Measurements from ENCODE around the gene OLA1.

OLA1 gene

GRCh38 chr2:174180165-174180724 lies 68.1 kb downstream of the OLA1 start:
- FAIRE-seq (no peak), DNase-seq (ENCODE audit: insufficient read length, low spot score) (no peak)
- TF ChIP-seq POLR2A (IDR thresholded peaks at IDR 0.05; ENCODE audit: low read depth, low read length): no peak

DNA sequence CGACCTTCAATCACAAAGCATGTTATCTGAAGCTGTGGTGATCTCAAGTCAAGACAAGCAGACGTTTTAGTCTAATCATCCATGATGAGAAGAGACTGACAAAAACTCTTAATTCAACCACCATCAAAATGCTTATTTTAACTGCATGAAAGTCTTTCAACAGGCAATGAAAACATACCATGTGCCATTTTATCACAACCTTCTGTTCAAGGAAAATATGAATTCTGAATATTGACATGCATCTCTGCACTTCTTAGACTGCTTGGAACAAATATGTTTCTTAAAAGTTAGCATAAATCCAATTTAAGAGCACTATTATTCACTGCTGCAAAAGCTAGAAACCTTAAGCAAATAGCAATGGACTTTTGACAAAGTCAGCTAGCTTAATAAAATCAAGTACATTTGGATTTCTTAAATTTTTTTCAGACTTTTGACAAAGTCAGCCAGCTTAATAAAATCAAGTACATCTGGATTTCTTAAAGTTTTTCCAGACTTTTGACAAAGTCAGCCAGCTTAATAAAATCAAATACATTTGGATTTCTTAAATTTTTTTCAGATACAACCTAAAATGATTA lies 70.9 kb downstream of the OLA1 start:
- FAIRE-seq (peak; percentile 38), DNase-seq (ENCODE audit: insufficient read length, low spot score) (no peak)
- no peak for TF ChIP-seq POLR2A (IDR thresholded peaks at IDR 0.05; ENCODE audit: low read depth, low read length)

- FAIRE-seq (peak; percentile 90), DNase-seq (ENCODE audit: insufficient read length, low spot score) (no peak)
- no peak for TF ChIP-seq POLR2A (IDR thresholded peaks at IDR 0.05; ENCODE audit: low read depth, low read length)
Observed at GRCh38 chr2:174176898-174177297, 71.4 kb downstream of the OLA1 start.

GRCh38 chr2:174174741-174175140 lies 73.6 kb downstream of the OLA1 start:
- FAIRE-seq (no peak), DNase-seq (ENCODE audit: insufficient read length, low spot score) (no peak)
- no peak for TF ChIP-seq POLR2A (IDR thresholded peaks at IDR 0.05; ENCODE audit: low read depth, low read length)

DNA sequence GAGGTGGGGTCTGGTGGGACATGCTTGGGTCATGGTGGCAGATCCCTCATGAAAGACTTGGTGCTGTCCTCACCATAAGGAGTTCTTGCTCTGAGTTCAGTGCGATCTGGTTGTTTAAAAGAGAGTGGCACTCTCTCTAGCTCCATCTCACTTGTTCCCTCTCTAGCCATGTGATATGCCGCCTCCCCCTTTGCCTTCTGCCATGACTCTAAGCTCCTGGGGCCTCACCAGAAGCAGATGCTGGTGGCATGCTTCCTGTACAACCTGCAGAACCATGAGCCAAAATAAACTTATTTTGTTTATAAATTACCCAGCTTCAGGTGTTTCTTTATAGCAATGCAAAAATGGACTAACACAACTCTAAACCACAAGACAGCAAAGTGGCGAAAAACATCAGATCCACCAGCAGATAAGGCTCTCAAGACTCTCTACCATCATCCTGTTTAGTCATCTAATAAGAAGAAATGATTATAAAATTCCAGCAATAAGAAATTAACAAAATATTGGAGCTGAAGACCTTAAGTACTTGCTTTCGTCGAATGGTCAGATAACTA lies 75.5 kb downstream of the OLA1 start:
- FAIRE-seq: no peak
- no peak for DNase-seq (ENCODE audit: insufficient read length, low spot score)
- no peak for TF ChIP-seq POLR2A (IDR thresholded peaks at IDR 0.05; ENCODE audit: low read depth, low read length)

DNA sequence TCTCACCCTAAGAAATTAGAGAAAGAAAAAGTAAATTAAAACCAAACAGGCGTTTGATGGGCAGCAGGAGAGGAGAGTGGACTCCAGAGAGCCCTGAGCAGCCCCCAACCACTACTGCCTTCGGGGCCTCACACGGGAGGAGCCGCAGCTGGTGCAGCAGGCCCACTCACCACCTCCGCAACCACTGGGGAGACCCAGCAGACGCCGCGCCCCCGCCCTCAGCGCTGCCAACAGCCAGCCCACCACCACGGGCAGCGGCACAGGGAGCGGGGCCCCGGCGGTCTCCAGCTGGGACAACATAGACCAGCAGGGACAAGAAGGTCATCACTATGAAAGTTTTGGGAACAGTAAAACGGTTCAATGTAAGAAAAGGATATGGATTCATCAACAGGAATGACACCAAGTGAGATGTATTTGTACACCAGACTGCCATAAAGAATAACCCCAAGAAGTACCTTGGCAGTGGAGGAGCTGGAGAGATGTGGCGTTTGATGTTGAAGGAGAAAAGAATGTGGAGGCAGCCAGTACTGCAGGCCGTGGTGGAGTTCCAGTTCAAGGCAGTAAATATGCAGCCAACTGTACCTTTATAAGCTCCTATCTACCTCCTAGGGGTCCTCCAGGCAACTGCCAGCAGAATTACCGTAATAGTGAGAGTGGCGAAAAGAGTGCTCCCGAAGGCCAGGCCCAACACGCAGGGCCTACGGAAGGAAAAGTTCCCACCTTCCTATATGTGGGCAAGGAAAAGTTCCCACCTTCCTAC lies 76.5 kb downstream of the OLA1 start:
- DNase-seq (ENCODE audit: insufficient read length, low spot score) (no peak), FAIRE-seq (no peak)
- no peak for TF ChIP-seq POLR2A (IDR thresholded peaks at IDR 0.05; ENCODE audit: low read depth, low read length)

- FAIRE-seq (no peak), DNase-seq (ENCODE audit: insufficient read length, low spot score) (no peak)
- TF ChIP-seq POLR2A (IDR thresholded peaks at IDR 0.05; ENCODE audit: low read depth, low read length): no peak
Observed at GRCh38 chr2:174169372-174169771, 79.0 kb downstream of the OLA1 start.

DNA sequence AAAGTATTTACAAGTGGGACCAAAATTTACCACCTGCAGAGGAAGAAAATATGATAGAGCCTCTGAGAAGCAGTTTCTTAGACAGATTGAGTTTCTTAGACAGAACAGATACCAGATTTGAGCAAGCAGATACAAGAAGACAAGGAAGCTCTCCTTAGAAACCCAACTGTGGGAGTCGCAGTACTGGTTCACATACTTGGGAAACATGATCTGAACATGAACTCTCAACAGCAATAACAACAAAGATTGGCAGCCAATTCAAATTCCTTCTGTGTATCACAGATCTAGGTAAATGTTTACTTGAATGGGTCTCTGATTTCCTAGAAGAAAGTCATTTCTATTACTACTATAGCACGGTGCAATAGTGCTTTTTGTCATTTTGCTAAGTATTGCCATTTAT lies 82.1 kb downstream of the OLA1 start:
- FAIRE-seq (no peak), DNase-seq (ENCODE audit: insufficient read length, low spot score) (no peak)
- no peak for TF ChIP-seq POLR2A (IDR thresholded peaks at IDR 0.05; ENCODE audit: low read depth, low read length)

GRCh38 chr2:174161490-174161889 lies 86.8 kb downstream of the OLA1 start:
- FAIRE-seq: no peak
- DNase-seq (ENCODE audit: insufficient read length, low spot score): no peak
- TF ChIP-seq POLR2A (IDR thresholded peaks at IDR 0.05; ENCODE audit: low read depth, low read length): no peak

DNA sequence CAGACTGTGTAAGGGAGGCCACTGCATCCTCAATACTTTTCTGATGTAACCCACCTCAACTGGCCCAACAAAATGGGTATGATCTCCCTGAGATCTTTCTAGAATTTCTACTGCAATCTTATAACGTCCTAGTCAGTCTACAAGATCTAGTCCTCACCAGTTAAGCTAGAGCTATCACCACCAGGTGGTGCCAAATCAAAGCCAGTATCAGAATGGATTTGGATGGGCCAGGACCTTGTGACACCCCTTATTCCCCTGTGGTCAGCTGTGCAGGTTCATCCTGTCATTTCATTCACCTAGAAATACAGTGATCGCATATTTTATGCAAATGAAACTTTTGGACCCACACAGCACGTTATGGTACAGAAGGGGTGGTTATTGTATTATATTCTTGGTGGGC lies 90.3 kb downstream of the OLA1 start:
- peak; percentile 85 for FAIRE-seq
- DNase-seq (ENCODE audit: insufficient read length, low spot score): no peak
- TF ChIP-seq POLR2A (IDR thresholded peaks at IDR 0.05; ENCODE audit: low read depth, low read length): no peak

DNA sequence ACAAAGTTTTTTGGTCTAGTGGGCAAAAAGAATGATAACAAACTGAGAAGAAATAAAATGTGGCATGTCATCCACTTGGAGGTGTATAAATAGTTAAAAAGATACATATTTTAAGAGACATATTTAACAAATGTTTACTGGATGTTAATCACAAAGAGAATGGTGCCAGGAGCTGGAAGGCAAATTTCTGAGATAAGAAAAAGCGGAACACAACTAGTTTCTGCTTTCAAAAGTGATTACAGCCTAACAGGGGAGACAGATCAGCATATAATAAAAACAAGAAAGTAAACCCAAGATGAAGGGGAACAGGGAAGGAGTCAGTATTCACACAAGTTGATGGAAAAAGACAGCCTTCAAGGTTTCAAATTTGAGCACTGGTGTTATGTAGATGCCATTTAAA lies 91.3 kb downstream of the OLA1 start:
- no peak for TF ChIP-seq POLR2A (IDR thresholded peaks at IDR 0.05; ENCODE audit: low read depth, low read length)
- DNase-seq (ENCODE audit: insufficient read length, low spot score) (no peak), FAIRE-seq (no peak)

DNA sequence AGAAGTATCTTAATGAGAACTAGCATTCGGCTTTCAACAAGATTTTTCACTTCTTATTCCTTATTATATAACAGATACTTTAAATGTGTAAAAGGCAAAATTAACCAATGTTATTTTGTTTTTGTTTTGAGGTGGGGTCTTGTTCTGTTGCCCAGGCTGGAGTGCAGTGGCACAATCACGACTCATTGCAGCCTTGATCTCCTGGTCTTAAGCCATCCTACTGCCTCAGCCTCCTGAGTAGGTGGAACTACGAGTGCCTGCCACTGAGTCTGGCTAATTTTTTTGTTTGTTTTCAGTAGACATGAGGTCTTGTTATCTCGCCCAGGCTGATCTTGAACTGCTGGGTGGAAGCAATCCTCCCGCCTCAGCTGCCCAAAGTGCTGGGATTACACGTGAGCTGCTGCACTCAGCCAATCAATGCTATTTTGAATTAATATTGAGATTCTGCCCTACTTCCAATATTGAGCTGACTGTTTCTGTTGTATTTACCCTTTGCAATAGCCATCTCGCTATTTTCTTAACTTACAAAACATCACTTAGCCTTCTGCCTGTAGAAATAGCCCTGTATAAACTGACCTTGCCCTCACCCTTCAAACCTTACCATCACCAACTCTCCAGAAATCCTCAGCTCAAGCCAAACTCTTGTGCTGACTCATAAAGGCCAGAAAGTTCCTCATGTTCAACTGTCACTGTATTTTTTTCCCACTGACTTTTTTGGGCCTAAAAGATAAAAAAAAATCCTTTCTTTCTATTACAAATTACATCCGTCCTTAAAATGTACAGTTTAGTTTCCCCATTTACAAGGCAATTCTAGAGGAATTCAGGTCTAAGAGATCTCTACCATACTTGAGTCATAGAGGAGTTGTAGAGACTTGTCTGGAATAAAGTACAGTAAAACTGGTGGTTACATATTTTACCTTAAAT lies 94.3 kb downstream of the OLA1 start:
- TF ChIP-seq POLR2A (IDR thresholded peaks at IDR 0.05; ENCODE audit: low read depth, low read length): no peak
- DNase-seq (ENCODE audit: insufficient read length, low spot score) (no peak), FAIRE-seq (peak; percentile 85)

- FAIRE-seq (no peak), DNase-seq (ENCODE audit: insufficient read length, low spot score) (no peak)
- no peak for TF ChIP-seq POLR2A (IDR thresholded peaks at IDR 0.05; ENCODE audit: low read depth, low read length)
Observed at GRCh38 chr2:174149530-174149929, 98.8 kb downstream of the OLA1 start.

DNA sequence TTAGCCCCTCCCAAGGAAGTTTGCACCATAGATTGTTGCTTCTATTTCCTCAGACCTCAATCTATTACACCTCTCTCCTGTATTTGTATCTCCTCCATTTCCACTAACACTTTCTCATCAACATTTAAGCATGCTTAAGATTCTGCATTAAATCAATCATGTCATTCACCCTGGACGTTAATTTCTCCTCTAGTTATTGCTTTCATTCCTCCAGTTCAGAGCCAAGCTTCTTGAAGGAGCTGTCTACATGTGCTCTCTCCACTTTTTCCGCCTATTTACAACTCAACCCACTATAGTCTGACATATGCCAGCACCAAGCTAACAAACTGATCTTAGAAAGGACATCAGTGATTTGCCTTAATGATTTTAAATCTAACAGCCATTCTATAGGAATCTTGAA lies 99.5 kb downstream of the OLA1 start:
- DNase-seq (ENCODE audit: insufficient read length, low spot score): no peak
- peak; percentile 57 for FAIRE-seq
- TF ChIP-seq POLR2A (IDR thresholded peaks at IDR 0.05; ENCODE audit: low read depth, low read length): no peak

All from H54 (cell line).